ENCODE results near the gene NR3C1.
A peak's percentile ranks its signal among the peaks of the same experiment; 100 is the strongest.

The NR3C1 gene

DNA sequence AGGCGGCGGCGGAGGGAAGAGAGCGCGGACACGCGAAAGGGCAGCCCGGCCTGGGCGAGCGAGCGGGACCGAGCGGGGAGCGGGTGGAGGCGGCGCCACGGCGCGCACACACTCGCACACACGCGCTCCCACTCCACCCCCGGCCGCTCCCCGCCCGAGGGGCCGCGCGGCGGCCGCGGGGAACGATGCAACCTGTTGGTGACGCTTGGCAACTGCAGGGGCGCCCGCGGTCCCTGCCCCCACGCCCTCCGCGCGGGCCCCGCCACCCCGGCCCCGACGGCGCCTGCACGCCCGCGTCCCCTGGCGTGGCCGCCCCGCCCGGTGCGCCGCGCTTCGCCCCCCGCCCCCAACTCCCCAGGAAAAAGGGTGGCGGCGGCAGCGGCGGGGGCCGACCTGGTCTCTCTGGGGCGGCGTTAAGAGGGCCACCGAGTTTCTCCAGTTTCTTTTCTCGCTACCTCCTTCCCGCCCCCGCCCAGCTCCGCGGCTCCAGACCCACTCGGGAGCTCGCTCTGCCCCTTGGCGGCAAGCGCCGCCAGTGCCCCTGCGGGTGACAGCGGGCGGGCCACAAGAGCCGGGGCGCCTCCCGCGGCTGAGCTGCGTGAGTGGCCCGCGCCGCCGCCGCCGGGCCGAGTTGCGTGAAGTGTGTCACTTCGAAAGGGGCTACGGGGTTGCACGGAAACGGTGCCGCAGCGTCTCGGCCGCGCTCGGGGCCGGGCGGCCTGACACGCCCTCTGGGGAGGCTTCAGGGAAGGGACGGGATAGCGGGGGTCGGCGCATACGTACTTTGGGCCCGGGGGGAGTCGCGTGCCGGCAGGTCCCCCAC is at the start of gene NR3C1:
Gene NR3C1, minus strand, starts transcription at position 94 of the 823 bp plus-strand sequence. CDS start 2,847 bp downstream, outside the sequence.
- DNase-seq, result peak; percentile 91

DNA sequence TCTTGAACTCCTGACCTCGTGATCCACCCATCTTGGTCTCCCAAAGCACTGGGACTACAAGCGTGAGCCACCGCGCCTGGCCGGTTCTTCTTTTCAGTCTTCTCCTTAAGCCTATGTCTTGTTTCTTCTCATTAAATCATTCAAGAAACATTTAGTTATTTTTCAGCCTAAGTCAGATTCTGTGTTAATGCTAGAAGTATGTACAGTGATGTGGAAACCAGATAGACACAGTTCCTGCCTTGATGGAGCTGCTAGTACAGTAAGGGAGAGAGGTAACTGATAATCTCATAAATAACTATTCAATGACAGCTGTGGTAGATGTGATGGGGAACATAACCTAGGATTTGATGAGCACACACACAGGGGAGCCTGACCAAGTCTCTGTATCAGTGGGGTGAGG is 46.3 kb upstream of the NR3C1 start:
- DNase-seq, result no peak

DNA sequence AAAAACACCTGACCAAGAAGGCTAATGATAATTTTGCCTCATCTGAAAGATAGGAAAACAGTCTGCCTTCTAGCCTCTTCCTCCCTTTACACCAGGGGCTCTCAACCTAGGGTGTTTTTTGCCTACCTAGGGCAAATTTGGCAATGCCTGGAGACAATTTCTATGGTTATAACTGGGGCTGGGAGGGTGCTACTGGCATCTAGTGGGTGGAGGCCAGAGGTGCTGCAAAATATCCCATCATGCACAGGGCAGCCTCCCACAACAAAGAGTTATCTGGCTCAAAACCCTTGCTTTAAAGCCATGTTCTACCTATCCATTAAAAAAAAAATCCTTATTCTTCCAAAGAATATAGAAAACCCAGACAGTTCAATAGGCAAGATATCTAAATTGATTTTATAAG is 45.0 kb upstream of the NR3C1 start:
- peak; percentile 28 for DNase-seq

DNA sequence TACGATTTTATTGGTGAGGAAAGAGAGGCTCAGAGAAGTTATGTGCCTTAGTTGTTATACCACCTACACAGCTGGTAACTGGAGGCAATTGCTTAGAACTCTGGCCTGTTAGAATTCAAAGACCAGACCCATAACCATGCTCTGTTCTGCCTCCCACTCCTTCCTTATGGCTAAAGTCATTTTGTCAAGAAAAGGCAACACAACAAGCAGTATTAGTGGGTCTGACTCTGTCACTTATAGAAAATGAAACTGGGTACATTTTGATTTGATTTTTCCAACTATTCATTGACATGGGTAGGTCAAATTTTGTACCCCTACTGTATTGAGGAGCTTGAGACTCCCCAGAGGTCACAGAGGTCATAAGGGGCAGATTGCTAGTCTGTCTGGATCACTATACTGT is 44.5 kb upstream of the NR3C1 start:
- DNase-seq, result no peak

- DNase-seq, result no peak
Measured at GRCh38 chr5:143446535-143447226, 43.2 kb upstream of the NR3C1 start.

GRCh38 chr5:143445776-143446175 is 42.3 kb upstream of the NR3C1 start:
- no peak for DNase-seq

- DNase-seq, result no peak
Measured at GRCh38 chr5:143443330-143443729, 39.8 kb upstream of the NR3C1 start.

- DNase-seq, result no peak
Measured at GRCh38 chr5:143442385-143442784, 38.9 kb upstream of the NR3C1 start.

DNA sequence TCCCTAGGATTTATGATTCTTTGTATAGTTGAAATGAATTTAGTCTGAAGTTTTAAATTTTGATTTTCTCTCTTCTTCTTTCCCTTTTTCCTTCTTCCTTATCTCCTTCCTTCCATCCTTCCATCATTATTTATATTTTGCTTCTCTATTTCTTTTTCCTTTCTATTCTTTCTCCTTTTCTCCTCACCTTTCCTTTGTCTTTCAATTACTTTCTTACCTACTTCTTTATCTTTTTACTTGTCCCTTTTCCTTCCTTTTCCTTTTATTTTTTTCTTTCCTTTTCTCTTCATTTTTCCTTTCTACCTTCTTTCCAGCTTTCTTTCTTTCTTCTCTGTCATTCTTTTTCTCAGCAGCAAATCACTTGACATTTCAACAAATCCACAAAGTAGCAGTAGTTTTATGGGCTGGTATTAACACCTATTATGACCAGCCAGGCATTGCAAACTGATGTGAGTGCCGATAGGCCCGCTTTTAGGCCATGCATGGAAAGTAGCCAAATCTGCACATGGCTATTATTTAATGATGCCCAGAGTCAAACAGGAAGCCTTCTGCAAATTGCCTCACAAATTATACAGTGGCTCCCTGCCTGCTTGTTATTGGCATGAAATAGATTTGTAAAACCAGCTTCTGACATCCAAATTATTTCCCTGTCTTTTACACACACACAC is 37.1 kb upstream of the NR3C1 start:
- no peak for DNase-seq

GRCh38 chr5:143437666-143438273 is 34.3 kb upstream of the NR3C1 start:
- DNase-seq, result no peak

DNA sequence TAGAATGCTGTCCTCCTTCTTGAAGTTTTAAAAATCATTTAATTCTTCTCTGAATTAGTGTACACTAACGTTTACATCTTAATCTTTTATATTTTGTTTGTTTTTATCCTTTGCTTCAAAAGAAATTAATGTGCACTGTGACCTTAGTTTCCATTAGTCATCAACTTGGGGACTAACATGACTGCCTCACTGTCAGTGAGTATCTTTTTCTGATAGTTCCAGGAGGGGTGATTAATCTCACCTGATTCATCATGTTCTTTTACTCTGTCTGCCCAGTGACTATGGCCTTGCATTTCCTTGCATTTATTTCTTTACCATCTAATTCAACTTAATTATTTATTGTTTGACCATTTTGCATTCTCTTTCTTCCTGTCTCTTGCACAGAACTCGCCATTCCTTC is 33.4 kb upstream of the NR3C1 start:
- DNase-seq, result no peak

DNA sequence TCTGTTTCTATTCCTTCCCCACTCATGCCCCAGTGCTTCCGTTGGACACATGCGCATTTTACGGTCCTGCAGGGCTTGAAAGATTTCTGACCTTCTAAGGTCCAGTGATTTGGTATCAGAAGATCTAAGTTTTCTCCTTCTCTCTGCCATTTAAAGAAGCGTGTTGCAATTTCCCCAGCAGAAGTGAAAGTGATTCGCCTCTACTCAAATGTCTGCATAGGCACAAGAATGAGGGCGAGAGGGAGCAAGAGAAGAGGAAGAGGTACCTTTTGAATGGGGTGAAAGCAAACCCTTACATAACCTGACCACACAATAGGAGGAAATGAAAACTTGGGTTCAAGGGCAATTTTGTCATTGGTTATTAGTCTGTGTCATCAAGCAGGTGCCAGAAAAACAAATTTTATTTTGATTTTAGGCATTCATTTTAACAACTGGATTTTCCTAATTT is 31.7 kb upstream of the NR3C1 start:
- peak; percentile 52 for DNase-seq

DNA sequence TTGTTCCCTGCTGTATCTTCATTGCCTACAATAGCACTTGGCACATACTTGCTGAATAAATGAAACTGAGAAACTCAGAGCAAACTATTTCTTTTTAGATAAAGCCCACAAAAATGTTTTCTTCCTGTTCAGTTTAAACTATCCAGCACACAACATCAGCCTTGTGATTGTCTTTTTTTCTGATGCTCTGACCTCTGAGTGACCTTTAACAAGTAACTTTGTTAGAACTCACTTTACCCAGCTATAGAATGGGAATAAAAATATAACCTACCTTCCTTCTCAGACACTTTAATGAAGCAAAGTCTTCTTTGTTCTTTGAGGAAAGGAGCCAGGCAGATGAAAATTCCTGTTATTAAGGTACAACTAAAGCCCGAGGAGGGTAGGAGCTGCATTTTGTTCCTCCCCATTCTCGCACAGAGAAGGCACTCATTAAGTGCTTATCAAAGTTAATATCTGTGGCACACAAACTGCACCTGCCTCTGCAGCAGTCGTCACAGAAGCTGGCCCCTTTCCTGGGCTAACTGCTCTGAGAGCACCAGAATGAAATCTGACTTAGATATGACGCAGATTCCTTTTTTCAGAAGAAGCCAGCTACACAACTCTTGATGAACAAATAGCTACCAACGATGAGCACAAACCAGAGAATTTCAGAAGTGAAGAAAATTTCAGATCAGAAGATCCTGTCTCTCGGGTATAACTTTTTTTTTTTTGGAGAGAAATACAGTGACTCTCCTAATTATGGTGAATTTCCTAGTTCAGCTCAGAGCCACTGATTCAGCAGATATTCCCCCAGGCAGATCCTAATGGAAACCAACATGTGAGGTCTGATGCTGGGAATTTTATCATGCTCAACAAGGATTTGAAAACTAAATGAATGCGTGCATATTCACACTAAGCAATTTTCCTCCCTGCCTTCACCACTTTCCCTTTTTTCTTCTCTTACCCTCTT is 31.0 kb upstream of the NR3C1 start:
- DNase-seq, result peak; percentile 62

DNA sequence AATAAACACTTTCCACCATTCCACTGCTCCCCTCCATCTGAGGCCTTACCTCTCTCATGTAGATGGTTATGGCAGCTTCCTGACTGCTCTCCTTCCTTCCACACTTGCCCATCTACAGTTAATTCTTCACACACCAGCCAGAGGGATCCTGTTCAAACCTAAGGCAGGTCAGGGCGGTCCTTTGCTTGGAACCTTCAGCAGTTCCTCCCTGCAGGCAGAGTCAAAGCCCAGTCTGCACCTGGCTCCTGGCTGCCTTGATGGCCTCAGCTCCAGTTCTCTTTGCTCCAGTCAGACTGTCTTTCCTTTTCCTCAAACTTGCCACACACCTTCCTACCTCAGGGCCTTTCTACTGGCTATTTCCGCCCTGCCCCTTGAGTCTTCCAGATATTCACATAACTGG is 30.2 kb upstream of the NR3C1 start:
- peak; percentile 9 for DNase-seq

GRCh38 chr5:143432658-143433239 is 29.3 kb upstream of the NR3C1 start:
- no peak for DNase-seq

- DNase-seq, result no peak
Measured at GRCh38 chr5:143431789-143432188, 28.3 kb upstream of the NR3C1 start.

DNA sequence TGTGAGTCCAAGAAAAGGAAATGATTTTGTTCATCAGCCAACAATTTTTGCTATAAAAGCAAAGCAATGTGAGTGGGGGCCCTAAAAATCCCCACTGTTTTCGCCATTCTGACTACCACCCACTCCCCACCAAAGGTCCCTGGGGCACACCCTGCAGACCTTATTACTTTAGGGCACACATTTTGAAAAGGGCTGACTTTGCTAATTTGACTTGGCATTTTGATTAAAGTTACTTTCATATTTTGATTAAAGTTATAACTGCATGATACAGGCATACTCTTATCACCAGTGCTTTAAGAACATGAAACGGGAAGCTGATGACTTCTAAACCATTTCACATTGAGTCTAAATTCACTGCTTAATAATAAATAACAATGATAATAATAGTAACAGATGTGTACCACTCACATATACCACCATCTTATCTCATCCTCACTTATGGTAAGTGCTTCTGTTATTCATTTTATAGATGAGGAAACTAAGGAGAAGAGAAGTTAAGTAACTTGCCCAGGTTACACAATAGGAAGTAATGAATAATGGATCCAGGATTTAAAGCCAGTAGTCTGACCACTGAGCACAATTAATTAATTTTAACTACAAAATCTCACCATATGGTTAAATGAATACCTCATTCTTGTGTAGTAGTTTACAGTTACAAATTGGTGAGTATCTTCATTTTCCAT is 25.4 kb upstream of the NR3C1 start:
- no peak for DNase-seq

- DNase-seq, result no peak
Measured at GRCh38 chr5:143428155-143428554, 24.7 kb upstream of the NR3C1 start.

DNA sequence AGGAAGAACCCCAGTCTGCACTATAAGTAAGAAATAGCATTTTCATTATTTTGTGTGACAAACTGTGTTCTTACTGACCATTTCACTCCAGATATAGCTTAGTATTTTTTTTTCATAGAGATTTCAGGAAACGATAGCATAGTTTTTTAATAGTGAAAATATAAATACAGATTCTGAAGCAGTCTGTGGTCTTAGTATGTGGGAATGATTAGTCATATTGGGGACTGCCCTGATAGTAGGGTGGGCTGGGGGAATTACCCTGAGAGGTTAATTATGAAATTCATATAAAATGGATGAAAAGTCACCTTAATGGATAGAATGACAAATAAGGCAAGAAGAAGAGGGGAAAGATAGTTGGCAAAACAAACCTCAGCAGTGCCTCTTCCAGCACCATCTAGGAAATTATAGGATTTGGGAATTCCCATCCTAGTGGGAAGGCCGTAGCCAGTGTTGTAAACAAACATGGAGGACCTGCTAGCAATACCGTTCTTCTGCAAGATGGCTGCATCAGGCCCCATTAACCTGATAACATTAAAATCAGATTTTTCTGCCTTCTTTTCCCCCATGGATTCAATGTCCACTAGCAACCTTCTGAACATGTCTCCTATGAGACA is 23.7 kb upstream of the NR3C1 start:
- no peak for DNase-seq

DNA sequence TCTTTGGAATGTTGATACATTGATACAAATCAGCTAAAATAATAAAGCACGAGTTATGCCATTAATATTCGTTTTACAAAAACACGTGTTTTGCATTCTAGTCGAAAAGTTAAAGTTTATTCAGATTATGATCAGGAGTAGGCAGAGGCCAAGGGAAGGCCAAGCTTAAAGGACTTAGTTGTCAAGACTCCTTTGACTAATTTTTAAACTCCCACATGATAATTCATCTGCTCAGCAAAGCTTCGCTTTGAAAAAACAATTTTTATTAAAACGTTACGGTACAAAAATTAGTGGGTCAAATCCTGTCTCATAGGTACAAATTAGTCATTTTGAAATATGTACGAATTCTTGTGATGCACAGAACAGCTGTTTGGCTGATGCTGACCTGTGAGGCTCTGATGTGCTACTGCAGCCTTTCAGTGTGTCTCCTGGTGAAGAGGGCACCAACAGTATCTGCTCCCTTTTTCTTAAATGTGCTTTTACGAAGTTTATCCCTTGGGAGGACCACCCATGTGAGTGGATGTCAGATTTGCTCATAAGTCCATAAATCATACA is 23.0 kb upstream of the NR3C1 start:
- no peak for DNase-seq

Data from CD4-positive, alpha-beta T cell treated with Interleukin-6 for 4 hours (primary cell).